GM21360 (cell line): Measurements from ENCODE around the gene TAX1BP1.

Experiments
- ATAC-seq: cut with Tn5 transposase; IDR thresholded peaks from one replicate; pipeline ENCODE4 v1.9.1; 2021; ENCODE audit warnings: mild to moderate bottlenecking, moderate library complexity; ENCODE audit not compliant: unreplicated experiment

TAX1BP1 gene

DNA sequence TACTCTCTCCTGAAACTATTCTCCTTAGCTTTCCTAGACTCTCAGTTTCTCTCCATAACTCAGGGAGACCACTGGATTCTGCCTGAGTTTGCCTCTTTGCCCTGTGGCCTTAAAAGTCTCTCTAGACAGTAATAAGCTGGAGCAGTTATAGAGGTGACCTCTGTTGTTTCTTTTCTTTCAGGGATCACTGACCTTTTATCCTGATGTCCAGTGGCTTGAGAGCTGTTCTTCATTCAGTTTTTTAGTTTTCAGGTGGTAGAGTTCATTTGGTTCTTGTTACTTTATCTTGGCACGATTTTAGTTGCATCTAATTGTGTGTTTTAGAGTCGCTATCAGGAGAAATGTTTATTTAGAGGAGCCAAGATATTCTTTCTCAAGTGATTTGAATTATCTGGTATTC is 37.7 kb downstream of the TAX1BP1 start:
- ATAC-seq = no peak

DNA sequence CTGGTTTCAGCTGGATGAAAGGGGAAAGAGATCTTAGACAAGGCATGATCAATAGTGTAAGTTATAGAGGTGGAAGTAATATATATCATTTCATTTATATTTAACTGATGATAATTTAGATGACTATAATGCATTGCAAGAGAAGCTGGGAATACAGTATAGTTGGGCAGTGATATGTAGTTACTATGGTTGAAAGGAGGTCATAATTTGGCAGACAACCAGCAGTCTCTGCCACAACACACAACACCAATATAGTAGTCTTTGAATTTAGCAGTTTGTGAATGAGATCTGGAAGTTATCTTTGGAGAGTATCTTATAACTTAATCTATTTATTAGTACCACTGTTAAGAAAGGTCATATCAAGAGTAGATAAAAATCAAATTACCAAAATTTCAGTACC is 39.9 kb downstream of the TAX1BP1 start:
- ATAC-seq = no peak

DNA sequence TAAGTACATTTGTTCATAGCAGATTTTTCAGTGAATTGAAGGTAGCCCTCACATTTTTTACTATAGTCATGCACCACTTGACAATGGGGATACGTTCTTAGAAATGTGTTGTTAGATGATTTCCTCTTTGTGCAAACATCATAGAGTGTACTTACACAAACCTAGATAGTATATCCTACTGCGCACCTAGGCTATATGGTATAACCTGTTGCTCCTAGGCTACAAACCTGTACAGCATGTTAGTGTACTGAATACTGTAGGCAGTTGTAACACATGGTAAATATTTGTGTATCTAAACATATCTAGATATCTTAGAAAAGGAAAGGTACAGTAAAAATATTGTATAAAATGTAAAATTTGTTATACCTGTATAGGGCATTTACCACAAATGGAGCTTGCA is 41.2 kb downstream of the TAX1BP1 start:
- no peak for ATAC-seq

DNA sequence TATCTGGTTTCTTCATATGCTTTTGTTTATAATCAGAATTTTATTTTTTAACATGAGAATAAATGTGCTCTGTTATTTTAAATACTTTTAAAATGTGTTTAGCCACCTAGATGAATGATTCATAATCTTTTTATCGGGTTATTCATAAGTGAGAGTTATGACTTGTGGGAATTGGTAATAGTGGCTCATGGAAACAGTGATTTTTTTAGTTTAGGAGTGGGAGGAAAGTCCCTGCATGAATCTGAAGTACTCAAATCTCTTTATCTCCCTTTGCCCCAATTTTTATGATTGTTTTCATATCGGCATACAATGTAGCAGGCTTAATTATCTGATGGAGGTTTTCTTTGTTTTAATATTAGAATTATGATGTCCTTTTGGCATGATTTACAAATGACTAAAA is 42.9 kb downstream of the TAX1BP1 start:
- ATAC-seq = no peak

- no peak for ATAC-seq
Measured at GRCh38 chr7:27784399-27785053, 44.6 kb downstream of the TAX1BP1 start.

GRCh38 chr7:27788437-27788836 is 48.5 kb downstream of the TAX1BP1 start:
- ATAC-seq = no peak

GRCh38 chr7:27793780-27794179 is 53.8 kb downstream of the TAX1BP1 start:
- no peak for ATAC-seq

GRCh38 chr7:27795977-27796376 is 56.0 kb downstream of the TAX1BP1 start:
- ATAC-seq = no peak

GRCh38 chr7:27799212-27799611 is 59.2 kb downstream of the TAX1BP1 start:
- no peak for ATAC-seq

DNA sequence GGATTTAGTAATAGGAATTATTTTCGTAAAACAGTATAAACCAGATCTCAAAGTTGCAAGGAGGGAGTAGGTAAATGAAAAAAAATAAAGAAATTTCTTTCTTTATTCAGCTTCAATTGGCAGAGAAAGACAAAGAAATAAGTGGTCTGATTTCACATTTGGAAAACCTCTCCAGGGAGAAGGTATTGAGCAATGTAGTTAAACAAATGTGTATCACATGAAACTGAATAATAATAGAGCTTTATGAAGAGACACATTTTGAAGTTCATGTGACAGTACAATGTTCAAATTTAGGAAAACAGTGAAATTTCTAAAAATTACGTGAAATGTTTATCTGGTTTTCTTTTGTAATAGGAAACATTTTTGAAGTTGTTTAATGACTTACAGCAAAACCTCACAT is 63.0 kb downstream of the TAX1BP1 start:
- ATAC-seq = no peak

GRCh38 chr7:27804139-27804538 is 64.2 kb downstream of the TAX1BP1 start:
- ATAC-seq = no peak

DNA sequence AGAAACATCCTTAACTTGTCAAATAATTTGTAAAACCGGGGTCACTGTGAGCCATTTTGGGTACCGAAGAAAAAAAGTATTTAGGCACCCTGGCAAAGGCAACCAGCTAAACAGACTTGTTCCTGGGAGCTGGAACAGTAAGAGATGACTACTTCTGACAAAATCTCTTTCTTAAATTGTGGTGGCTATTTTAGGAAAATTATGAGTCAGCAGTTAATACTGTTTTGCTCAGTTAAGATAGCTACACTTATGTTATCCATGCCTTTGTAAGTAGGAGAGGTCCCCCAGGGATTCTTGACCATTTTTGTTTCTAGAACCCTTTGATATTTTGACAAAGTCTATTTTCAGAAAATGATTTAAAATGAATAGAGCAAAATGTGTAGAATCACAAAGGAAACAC is 68.7 kb downstream of the TAX1BP1 start:
- ATAC-seq = no peak

DNA sequence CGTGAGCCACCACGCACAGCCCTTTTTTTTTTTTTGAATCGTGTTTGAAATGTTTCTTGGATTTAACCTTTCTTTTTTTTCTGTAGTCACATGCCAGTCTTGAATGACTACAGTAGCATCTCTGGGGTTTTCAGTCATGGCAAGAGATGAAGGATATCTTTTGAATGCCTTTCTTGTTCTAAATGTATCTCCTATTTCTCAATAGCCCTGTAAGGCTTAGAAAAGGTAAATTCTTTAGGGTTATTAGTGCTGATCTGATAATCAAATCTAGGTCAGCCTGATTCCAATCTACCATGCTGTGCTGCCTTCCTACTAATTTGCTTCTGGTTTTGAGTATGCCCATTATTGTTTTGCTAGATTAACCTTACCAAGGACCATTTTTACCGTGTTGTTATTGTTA is 70.2 kb downstream of the TAX1BP1 start:
- no peak for ATAC-seq

DNA sequence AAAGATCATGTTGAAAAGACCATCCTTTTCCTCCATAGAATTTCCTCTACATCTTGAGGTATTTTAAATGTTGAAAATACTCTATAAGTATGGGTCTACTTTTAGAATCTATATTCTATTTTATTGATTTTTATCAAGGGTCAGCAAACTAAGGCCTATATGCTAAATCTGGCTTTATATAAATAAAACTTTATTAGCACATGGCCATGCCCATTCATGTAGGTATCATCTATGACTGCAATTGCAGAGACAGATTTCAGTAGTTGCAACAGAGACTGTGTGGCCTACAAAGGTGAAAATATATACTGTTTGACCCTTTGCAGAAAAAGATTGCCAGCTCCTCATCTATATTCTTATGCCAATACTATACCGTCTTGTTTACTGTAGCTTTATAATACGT is 72.7 kb downstream of the TAX1BP1 start:
- no peak for ATAC-seq

DNA sequence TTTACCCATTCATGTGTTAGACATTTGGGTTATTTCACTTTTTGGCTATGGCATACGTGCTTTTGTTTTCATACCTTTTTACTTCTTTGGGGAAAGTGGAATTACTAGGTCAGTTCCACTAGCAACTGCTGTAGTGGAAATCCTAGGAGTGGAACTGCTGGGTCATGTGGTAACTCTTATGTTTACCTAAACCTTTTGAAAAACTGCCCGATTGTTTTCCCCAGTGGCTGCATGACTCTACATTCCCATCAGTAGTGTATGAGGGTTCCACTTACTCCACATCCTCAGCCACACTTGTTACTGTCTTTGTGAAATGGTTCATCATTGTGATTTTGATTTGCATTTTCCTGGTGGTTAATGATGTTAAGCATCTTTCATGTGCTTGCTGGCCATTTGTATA is 82.3 kb downstream of the TAX1BP1 start:
- ATAC-seq = no peak

- ATAC-seq = no peak
Measured at GRCh38 chr7:27825891-27826290, 85.9 kb downstream of the TAX1BP1 start.

GRCh38 chr7:27826357-27826756 is 86.4 kb downstream of the TAX1BP1 start:
- no peak for ATAC-seq

DNA sequence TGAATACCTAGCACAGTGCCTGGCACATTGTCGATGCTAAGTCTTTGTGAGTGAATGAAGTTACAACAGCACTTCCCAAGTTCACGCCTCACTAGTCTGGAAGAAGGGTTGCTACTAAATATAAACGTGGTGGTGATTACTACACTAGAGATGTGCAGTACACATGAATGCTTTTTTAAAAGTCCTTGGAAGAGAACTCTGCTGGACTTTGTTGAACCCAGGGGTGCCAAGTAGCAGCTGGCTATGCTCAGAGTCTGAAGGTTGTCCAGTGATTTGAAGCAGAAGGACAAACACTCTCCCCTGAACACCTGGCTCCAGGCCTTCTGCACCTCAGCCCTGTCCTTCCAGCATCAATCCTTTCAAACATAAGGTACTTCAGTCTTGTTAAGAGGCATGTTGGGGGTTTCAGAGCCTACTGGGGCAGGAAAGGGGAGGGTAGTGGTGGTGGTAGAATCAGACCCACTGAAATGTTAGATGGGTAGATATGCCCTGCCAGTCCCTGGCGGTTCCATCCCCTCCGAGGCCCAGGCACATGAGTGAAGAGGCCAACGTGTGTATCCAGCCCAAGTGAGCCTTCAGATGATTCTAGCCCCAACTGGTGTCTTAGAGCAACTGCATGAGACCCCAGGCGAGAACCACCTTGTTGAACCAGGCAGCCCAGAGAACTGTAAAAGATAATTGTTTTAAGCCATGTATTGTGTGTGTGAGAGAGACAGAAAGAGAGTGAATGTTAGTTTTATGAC is 94.4 kb downstream of the TAX1BP1 start:
- no peak for ATAC-seq

DNA sequence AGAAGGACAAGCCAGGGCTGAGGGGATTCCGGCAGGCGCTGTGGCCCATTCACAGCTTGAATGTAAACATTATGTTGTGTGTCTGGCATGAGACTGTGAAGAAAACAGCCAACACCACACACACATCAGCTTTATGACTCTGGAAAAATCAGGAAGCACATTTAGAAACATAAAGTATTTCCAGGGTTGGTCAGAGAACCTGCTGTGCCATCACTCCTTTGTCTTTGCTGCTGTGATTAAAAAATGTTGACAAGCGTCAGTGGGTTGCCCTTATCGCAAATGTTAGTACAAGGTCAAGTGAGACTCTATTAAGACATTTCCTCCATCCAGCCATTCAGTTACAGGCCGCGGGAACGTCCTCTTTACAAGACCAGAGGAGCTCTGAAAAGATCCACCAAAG is 95.4 kb downstream of the TAX1BP1 start:
- ATAC-seq = no peak

DNA sequence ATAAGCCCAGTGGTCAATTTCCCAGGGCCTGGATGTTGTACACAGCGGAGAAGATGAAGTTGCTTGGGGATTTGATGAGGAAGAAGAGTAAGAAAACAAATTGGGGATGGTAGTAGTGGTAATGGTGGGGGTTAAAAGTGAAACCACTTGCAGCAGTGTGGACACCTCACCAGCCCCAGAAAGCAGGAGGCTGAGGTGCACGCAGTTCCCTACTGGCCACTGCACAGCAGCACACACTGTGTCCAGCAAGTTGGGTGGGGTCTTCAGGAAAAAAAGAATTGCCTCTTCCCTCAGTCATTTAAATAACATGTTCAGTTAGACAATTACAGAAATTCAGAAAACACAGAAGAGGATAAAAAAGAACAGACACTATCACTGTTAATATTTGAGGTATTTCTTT is 96.6 kb downstream of the TAX1BP1 start:
- no peak for ATAC-seq

DNA sequence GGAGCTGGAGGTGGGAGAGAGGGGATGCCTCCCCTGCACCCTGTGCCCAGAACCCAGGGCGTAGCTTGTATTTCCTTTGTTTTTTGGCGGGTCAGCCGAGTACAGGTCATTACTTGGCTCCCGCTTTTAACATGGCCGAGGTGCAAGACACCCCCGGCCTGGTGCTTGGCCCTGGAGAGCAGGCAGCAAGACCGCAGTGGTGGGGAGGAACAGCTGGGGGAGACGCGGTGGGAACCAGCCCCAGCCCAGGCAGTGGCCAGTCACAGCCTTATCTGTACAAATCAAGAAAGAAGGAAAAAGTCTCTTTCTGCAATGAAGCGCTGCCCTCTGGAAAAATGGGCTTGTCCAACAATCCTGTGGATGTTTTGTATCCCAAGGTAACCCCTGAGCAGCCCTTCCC is 99.1 kb downstream of the TAX1BP1 start:
- ATAC-seq = no peak

DNA sequence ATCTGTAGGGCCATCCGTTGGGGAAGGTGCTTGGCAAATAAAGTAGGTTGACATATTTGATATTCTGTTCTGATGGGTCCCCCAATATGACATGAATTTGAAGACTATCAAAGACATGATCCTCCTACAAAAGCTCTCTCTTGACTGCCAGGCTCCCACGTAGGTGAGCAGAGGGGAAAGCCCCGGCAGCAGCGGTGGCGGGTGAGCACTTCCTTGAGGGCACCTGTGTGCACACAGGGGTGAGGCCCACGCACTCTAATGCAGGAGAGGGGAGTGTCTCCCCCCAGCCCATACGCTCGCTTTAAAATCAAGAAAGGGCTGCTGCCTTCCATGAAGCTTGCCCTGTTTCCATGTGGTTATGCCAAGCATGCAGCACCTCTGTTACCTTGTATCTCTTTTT is 100.4 kb downstream of the TAX1BP1 start:
- ATAC-seq = no peak
